GM18498 (cell line): ENCODE measurements around the gene STIL.
"Not testable (repeated sequence)": the region's sequence is repeated elsewhere in the genome, so short reads cannot be mapped to it uniquely, and the experiment has no call there.

Experiments
- ATAC-seq: cut with Tn5 transposase; IDR thresholded peaks from one replicate; pipeline ENCODE4 v1.9.1; 2021; ENCODE audit warnings: mild to moderate bottlenecking, moderate library complexity; ENCODE audit not compliant: unreplicated experiment

Gene STIL

GRCh38 chr1:47313915-47314664 is at the start of gene STIL:
STIL (minus strand) TSS chr1:47314147; CDS start chr1:47310319, 3,828 bp downstream.
- peak; percentile 98 for ATAC-seq

GRCh38 chr1:47362828-47363227 is 48.9 kb upstream of the STIL start:
- ATAC-seq = no peak

GRCh38 chr1:47361380-47361779 is 47.4 kb upstream of the STIL start:
- no peak for ATAC-seq

DNA sequence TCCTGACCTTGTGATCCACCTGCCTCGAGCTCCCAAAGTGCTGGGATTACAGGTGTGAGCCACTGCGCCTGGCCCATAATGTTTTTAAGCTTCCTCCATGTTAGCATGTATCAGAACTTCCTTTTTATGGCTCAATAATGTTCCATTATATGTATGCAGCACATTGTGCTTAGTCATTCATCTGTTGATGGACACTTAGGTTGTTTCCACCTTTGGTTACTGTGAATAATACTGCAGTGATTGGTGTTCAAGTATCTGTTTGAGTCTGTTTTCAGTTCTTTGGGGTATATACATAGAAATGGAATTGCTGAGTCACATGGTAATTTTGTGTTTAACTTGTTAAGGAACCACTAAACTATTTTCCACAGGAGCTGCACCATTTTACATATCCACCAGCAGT is 37.4 kb upstream of the STIL start:
- ATAC-seq = peak; percentile 82

DNA sequence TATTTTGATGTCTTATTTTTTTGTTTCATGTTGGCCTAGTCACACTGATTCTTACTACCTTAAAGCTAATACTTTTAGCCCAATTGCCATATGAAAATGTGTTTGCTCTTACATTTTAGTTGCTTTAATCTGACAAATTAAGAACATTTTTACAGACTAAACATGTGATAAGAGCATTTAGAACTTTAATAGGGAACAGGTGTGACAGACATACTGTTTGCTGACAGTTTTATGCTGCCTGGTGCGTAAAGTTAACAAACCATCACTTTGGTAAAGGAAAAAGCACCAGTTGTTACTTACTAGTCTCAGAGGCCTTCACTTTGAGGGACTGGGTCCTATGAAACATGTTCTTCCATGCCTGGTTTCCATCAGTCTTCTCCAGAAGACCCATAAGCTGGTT is 34.3 kb upstream of the STIL start:
- no peak for ATAC-seq

- no peak for ATAC-seq
Measured at GRCh38 chr1:47347735-47348134, 33.8 kb upstream of the STIL start.

- not testable (repeated sequence) for ATAC-seq
Measured at GRCh38 chr1:47346979-47347378, 33.0 kb upstream of the STIL start.

- ATAC-seq = no peak
Measured at GRCh38 chr1:47340227-47340626, 26.3 kb upstream of the STIL start.

- no peak for ATAC-seq
Measured at GRCh38 chr1:47338249-47339077, 24.5 kb upstream of the STIL start.

DNA sequence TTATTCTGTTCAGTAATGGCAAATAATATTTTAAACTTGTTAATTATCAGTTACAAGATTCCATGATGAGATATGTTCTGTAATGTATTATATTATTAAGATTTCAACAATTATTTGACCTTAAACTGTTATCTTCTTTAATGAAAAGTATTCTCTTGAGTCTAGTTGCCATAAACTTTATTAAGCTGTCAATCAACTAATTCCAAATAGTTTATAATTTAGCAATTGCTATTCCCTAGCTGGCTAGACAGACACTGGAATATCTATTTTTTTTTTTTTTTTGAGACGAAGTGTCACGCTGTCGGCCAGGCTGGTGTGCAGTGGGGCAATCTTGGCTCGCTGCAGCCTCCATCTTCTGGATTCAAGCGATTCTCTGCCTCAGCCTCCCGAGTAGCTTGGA is 23.4 kb upstream of the STIL start:
- ATAC-seq = no peak

DNA sequence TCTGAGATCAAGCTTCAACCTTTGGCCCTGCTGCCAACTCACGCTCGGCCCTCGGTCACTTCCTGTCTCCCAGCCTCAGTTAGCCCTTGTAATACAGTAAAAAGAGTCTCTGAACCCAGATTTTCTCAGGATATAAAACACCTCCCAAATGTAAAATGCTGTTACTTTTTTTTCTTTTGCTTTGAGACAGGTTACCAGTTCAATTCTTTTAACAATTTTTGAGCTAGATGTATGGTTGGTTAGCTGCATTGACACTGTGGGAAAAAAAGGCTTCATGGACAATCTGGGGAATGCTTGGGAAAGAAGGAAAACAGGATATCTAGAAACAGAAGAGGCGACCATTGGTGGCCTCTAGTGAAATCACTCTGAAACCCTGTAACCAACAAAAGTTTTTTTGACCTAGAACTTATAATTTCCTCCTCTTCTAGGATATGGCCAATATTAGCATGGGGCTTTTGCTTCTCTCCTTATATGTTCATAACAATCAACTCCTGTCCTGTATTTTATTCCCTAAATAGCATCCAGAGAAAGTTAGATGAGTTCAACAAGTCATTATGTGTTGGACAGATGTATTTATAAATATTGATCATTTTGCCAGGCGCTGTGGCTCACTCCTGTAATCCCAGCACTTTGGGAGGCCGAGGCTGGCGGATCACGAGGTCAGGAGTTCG is 21.0 kb upstream of the STIL start:
- ATAC-seq = no peak

GRCh38 chr1:47333922-47334764 is 20.2 kb upstream of the STIL start:
- ATAC-seq = peak; percentile 89

DNA sequence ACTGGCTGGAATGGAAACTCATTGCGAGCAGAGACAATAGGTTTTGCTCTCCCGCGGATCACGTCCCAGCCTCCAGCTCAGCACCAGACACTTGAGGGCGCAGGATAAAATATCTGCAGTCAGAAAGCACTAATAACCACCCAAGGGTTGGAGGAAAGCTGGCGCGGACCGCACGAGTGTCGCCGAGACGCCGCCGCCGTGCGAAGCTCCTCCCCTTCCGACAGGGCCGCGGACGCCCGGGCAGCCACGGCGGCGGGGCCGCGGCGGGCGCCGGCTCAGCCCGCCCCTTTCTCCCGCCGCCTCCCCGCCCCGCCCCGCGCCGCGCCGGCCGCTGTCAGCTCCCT is 19.6 kb upstream of the STIL start, which contains the start of gene CMPK1:
Gene CMPK1, plus strand, starts transcription at position 213 of the 344 bp plus-strand sequence. CDS start 156 bp downstream, outside the sequence.
- ATAC-seq = peak; percentile 80

DNA sequence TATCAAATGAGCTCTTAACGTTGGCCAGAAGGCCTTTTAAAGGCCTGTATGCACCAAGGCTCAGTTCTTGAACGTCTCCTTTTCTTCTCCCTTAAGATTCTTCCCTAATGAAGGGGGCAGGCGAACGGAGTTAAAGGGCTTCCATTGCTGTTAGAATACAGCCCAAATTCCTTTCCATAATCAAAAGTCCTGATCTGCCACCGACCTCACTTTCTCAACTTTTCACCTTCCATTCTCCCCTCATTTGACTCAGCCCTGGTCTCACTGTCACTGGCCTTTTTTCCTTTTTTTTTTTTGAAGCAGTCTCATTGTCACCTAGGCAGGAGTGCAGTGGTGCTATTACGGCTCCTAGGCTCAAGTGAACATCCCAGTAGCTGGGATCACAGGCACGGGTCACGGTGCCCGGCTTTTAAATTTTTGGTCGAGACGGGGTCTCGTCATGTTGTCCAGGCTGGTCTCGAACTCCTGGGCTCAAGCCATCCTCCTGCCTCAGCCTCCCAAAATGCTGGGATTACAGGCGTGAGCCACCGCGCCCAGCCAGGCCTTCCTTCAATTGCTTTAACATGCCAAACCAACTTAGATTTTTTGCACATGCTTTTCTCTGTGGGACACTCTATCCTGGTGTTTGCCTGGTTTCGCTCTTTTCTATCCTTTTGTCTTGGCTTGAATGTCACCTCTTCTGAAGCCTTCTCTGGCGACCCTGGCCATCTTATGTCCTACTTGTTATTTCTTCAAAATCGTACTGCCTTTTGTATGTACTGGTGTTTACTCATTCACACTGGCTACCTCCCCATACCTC is 19.0 kb upstream of the STIL start:
- no peak for ATAC-seq

DNA sequence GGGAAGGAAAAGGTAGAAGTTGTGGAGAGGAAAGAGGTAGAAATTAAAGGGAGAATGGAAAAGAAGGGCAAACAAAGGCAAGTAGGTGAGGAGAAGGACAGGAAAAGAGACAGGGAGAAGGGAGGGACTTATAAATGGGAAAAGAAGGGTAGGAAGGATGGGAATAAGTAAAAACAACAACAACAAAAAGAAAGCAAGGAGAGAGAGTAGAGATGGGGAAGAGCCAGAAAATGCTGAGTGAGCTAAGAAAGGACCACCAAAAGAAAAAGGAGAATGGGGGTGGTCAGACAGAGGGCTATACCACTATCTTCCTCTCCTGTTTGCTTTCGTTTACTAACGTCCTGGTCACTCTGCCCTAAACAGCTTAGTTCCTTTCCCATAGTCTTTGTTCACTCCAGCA is 17.9 kb upstream of the STIL start:
- no peak for ATAC-seq

DNA sequence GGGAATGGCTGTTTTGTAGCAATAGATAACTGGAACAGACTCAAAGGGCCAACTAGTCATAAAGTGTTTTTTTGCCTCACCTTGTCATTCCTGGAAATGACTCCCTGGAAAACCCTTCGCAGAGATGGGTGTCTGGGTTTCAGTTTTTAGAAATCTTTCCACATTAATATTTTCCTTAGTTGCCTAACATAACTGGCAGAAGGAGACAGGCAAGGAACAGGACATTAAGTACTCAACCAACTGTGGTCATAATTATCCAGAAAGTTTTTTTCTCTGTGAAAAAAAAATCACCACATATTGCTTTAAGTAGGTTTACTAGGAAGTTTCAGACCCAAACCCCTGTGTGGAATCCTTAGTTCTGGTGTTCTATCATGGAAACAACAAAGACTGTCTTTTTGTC is 16.3 kb upstream of the STIL start:
- no peak for ATAC-seq

GRCh38 chr1:47328992-47329391 is 15.0 kb upstream of the STIL start:
- ATAC-seq = no peak

GRCh38 chr1:47326271-47326670 is 12.3 kb upstream of the STIL start:
- no peak for ATAC-seq

- ATAC-seq = no peak
Measured at GRCh38 chr1:47325528-47325927, 11.6 kb upstream of the STIL start.

GRCh38 chr1:47324682-47325081 is 10.7 kb upstream of the STIL start:
- no peak for ATAC-seq
